ENCODE data around the gene SKAP1.

DNA sequence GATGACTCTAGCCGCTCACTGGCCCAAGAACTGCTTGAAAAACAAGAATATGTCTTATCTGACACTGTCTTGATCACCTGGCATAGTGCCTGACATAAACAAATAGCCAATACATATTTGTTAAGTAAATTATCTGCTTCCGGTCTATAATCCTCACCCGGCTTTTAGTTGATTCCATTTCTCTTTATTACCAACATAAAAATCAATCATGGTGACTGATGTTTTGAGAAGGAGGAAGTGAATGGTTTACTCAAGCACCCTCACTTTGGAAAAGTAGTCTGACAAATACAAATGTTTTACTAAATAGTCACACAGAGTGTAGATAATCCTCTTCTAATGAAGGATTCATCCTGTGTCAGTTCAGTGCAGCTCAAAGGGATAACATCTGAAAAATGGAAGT is 47.0 kb downstream of the SKAP1 start:
- TF ChIP-seq CTCF (IDR thresholded peaks at IDR 0.05), result no peak
- no peak for TF ChIP-seq POLR2A (IDR thresholded peaks at IDR 0.05)
- no peak for TF ChIP-seq EP300 (IDR thresholded peaks at IDR 0.05; ENCODE audit: low read depth)
- no peak for TF ChIP-seq POLR2AphosphoS5 (IDR thresholded peaks at IDR 0.05)
